ENCODE results near the gene CALM1. TPM values are rescaled to one million over a fixed set of nuclear protein-coding genes. Genes with fewer than 3 reads are reported as not detected.
A peak's percentile ranks its signal among the peaks of the same experiment; 100 is the strongest.

CALM1 gene
- total RNA-seq, 1 donor: 227 TPM

- Histone ChIP-seq H3K9me3 (ENCODE audit: low read depth, low read length) (no peaks in the 10 kb centered on the region), H3K4me2 (ENCODE audit: insufficient read depth, low read length) (peak overlapping the region; percentile 99), H3K36me3 (ENCODE audit: insufficient read depth, low read length) (no peaks in the 10 kb centered on the region), H2AFZ (ENCODE audit: low read length) (peak overlapping the region; percentile 6), H3K4me3 (ENCODE audit: insufficient read depth, low read length) (no peak overlapping the region), H3K79me2 (ENCODE audit: insufficient read depth, low read length) (no peaks in the 10 kb centered on the region), H4K20me1 (ENCODE audit: insufficient read depth, low read length) (no peaks in the 10 kb centered on the region), H3K27me3 (ENCODE audit: insufficient read depth, low read length) (no peaks in the 10 kb centered on the region), H3K27ac (ENCODE audit: low read depth, low read length) (no peak overlapping the region), H3K4me1 (ENCODE audit: insufficient read depth, low read length) (peaks cover 34% of the 10 kb centered on the region)
- no peak for TF ChIP-seq CTCF (IDR thresholded peaks at IDR 0.05; ENCODE audit: extremely low read depth, low read depth, low read length)
- no peak for DNase-seq (ENCODE audit: insufficient read length, low spot score, missing footprints)
These were observed 15.6 kb upstream of the CALM1 start for GRCh38 chr14:90381011-90381786.

- no peak for TF ChIP-seq CTCF (IDR thresholded peaks at IDR 0.05; ENCODE audit: extremely low read depth, low read depth, low read length)
- Histone ChIP-seq H4K20me1 (ENCODE audit: insufficient read depth, low read length) (no peaks in the 10 kb centered on the region), H3K9me3 (ENCODE audit: low read depth, low read length) (no peaks in the 10 kb centered on the region), H3K4me1 (ENCODE audit: insufficient read depth, low read length) (peaks cover 38% of the 10 kb centered on the region), H3K27me3 (ENCODE audit: insufficient read depth, low read length) (no peaks in the 10 kb centered on the region), H3K4me3 (ENCODE audit: insufficient read depth, low read length) (peak overlapping the region; percentile 90), H3K27ac (ENCODE audit: low read depth, low read length) (peak overlapping the region; percentile 100), H3K36me3 (ENCODE audit: insufficient read depth, low read length) (no peaks in the 10 kb centered on the region), H3K4me2 (ENCODE audit: insufficient read depth, low read length) (peak overlapping the region; percentile 99), H2AFZ (ENCODE audit: low read length) (peak overlapping the region; percentile 91), H3K79me2 (ENCODE audit: insufficient read depth, low read length) (no peaks in the 10 kb centered on the region)
- no peak for DNase-seq (ENCODE audit: insufficient read length, low spot score, missing footprints)
These were observed 14.8 kb upstream of the CALM1 start for GRCh38 chr14:90381999-90382451.

GRCh38 chr14:90382491-90383125 is 14.2 kb upstream of the CALM1 start:
- peak overlapping the region; percentile 100 for H3K27ac ChIP-seq (ENCODE audit: low read depth, low read length)
- H4K20me1 ChIP-seq (ENCODE audit: insufficient read depth, low read length): no peaks in the 10 kb centered on the region
- no peaks in the 10 kb centered on the region for H3K9me3 ChIP-seq (ENCODE audit: low read depth, low read length)
- peak; percentile 77 for DNase-seq (ENCODE audit: insufficient read length, low spot score, missing footprints)
- H3K36me3 ChIP-seq (ENCODE audit: insufficient read depth, low read length): no peaks in the 10 kb centered on the region
- peak overlapping the region; percentile 91 for H2AFZ ChIP-seq (ENCODE audit: low read length)
- H3K79me2 ChIP-seq (ENCODE audit: insufficient read depth, low read length): no peaks in the 10 kb centered on the region
- no peak for TF ChIP-seq CTCF (IDR thresholded peaks at IDR 0.05; ENCODE audit: extremely low read depth, low read depth, low read length)
- H3K4me1 ChIP-seq (ENCODE audit: insufficient read depth, low read length): peaks cover 44% of the 10 kb centered on the region
- no peaks in the 10 kb centered on the region for H3K27me3 ChIP-seq (ENCODE audit: insufficient read depth, low read length)
- H3K4me2 ChIP-seq (ENCODE audit: insufficient read depth, low read length): peak overlapping the region; percentile 99
- peak overlapping the region; percentile 90 for H3K4me3 ChIP-seq (ENCODE audit: insufficient read depth, low read length)

- peak; percentile 97 for DNase-seq (ENCODE audit: insufficient read length, low spot score, missing footprints)
- no peaks in the 10 kb centered on the region for H3K36me3 ChIP-seq (ENCODE audit: insufficient read depth, low read length)
- H3K4me2 ChIP-seq (ENCODE audit: insufficient read depth, low read length): peak overlapping the region; percentile 99
- H4K20me1 ChIP-seq (ENCODE audit: insufficient read depth, low read length): no peaks in the 10 kb centered on the region
- TF ChIP-seq CTCF (IDR thresholded peaks at IDR 0.05; ENCODE audit: extremely low read depth, low read depth, low read length): no peak
- H3K9me3 ChIP-seq (ENCODE audit: low read depth, low read length): no peaks in the 10 kb centered on the region
- H2AFZ ChIP-seq (ENCODE audit: low read length): peak overlapping the region; percentile 91
- H3K79me2 ChIP-seq (ENCODE audit: insufficient read depth, low read length): no peaks in the 10 kb centered on the region
- no peaks in the 10 kb centered on the region for H3K27me3 ChIP-seq (ENCODE audit: insufficient read depth, low read length)
- peaks cover 50% of the 10 kb centered on the region for H3K4me1 ChIP-seq (ENCODE audit: insufficient read depth, low read length)
- peak overlapping the region; percentile 100 for H3K27ac ChIP-seq (ENCODE audit: low read depth, low read length)
- H3K4me3 ChIP-seq (ENCODE audit: insufficient read depth, low read length): peak overlapping the region; percentile 90
These were observed 13.6 kb upstream of the CALM1 start for GRCh38 chr14:90383126-90383730.

Data from osteoblast (primary cell).